Natural killer cell (primary cell): ENCODE data around the gene NDRG4. TPM values are rescaled to one million over a fixed set of nuclear protein-coding genes. Genes with fewer than 3 reads are reported as not detected.

Source experiments
- ATAC-seq, 3 donors: fragments of 150-1000 bp in 2 of 3; fragments of 200-7000 bp in 1 of 3; cut with Tn5 transposase; 1 replicate in 1 of 3; 2 replicates in 2 of 3; pipeline ENCODE4 v1.10.0; 2021; ENCODE audit warnings: mild to moderate bottlenecking in 2 of 3, moderate library complexity in 2 of 3
- DNase-seq, 2 donors: peaks; one replicate each; pipeline versions ENCODE4 v3.0.0 to v3.0.0-alpha.2; 2013 to 2021; ENCODE audit warnings: mixed read lengths in 1 of 2
- H3K27ac ChIP-seq: one replicate; pipeline ENCODE4 v1.5.1; 2013; ENCODE audit warnings: mild to moderate bottlenecking, low read length
- H3K27me3 ChIP-seq: one replicate; pipeline ENCODE4 v1.6.1; 2013; ENCODE audit warnings: low read length; ENCODE audit not compliant: control insufficient read depth, insufficient read depth
- H3K36me3 ChIP-seq: one replicate; pipeline ENCODE4 v1.6.1; 2013; ENCODE audit warnings: low read length; ENCODE audit not compliant: control insufficient read depth, insufficient read depth
- H3K4me1 ChIP-seq: one replicate; pipeline ENCODE4 v1.6.1; 2013; ENCODE audit warnings: low read length; ENCODE audit not compliant: control insufficient read depth, insufficient read depth
- H3K4me3 ChIP-seq: one replicate; pipeline ENCODE4 v1.5.1; 2013; ENCODE audit warnings: low read length
- H3K9me3 ChIP-seq: one replicate; pipeline ENCODE4 v1.6.1; 2013; ENCODE audit warnings: low read length; ENCODE audit not compliant: control insufficient read depth, insufficient read depth
- H3K27ac Mint-ChIP-seq, 2 donors: one replicate each; pipeline ENCODE4 v1.8.0; 2022; ENCODE audit warnings: mild to moderate bottlenecking in 2 of 2, mixed read lengths in 2 of 2, moderate library complexity in 1 of 2
- H3K27me3 Mint-ChIP-seq, 2 donors: one replicate each; pipeline ENCODE4 v1.8.0; 2022; ENCODE audit warnings: low read depth in 2 of 2, mixed read lengths in 2 of 2
- H3K36me3 Mint-ChIP-seq: one replicate; pipeline ENCODE4 v1.8.0; 2022; ENCODE audit warnings: mixed read lengths
- H3K4me1 Mint-ChIP-seq, 2 donors: one replicate each; pipeline ENCODE4 v1.8.0; 2022; ENCODE audit warnings: mixed read lengths in 2 of 2
- H3K4me3 Mint-ChIP-seq: one replicate; pipeline ENCODE4 v1.8.0; 2022; ENCODE audit warnings: mild to moderate bottlenecking, moderate library complexity, mixed read lengths
- H3K9me3 Mint-ChIP-seq, 2 donors: one replicate each; pipeline ENCODE4 v1.8.0; 2022; ENCODE audit warnings: mixed read lengths in 2 of 2
- CTCF ChIP-seq: fragments of 200-600 bp; IDR thresholded peaks from one replicate; pipeline ENCODE4 v1.8.0; 2022; ENCODE audit warnings: antibody characterized with exemption
- WGBS: methylation state at CpG from one replicate; pipeline ENCODE4 v1.1.7; 2013; ENCODE audit warnings: missing lambda C conversion rate; ENCODE audit not compliant: insufficient coverage; 5-methylcytosine and 5-hydroxymethylcytosine counted together
- intact Hi-C: fragments of 100-400 bp; cut with micrococcal nuclease; formaldehyde crosslinking; loops from one replicate; pipeline ENCODE4 v1.14.2; 2022
- total RNA-seq, 4 donors: library from RNA; stranded (reverse); fragments of 120-200 nt in 1 of 4; gene quantifications; one replicate each; pipeline versions ENCODE4 v1.2.3 to v1.2.4, GENCODE V29; 2013 to 2022

NDRG4 gene
- total RNA-seq, 3 donors from 2014 or later (not counting 1 experiment from before 2014, with no cell fraction given), result not detected

GRCh38 chr16:58461640-58462039, 38.3 kb upstream of the NDRG4 start:
- Histone ChIP-seq H3K27ac (no peak overlapping the region), H3K27me3 (peaks cover 22% of the 10 kb centered on the region), H3K36me3 (no peaks in the 10 kb centered on the region), H3K4me1 (peaks cover 18% of the 10 kb centered on the region), H3K9me3 (no peaks in the 10 kb centered on the region), H3K4me3 (no peak overlapping the region)
- no peak overlapping the region for H3K27ac Mint-ChIP-seq
- DNase-seq (no peak), ATAC-seq (no peak)
- H3K4me3 Mint-ChIP-seq, result peak overlapping the region; percentile 67
- WGBS, result 89% methylated on average over 7 of the region's 7 CpGs
- no peaks in the 10 kb centered on the region for H3K36me3 Mint-ChIP-seq
- H3K4me1 Mint-ChIP-seq, result peaks cover 9 to 10% of the 10 kb centered on the region in 2 donors
- H3K27me3 Mint-ChIP-seq, result peaks cover 25 to 28% of the 10 kb centered on the region in 2 donors
- no peak for TF ChIP-seq CTCF
- no peaks in the 10 kb centered on the region for H3K9me3 Mint-ChIP-seq
- intact Hi-C loops, result no loop called here

- no peaks in the 10 kb centered on the region for H3K36me3 ChIP-seq
- H3K27ac ChIP-seq, result no peak overlapping the region
- ATAC-seq, result no peak
- 94% methylated on average over 2 of the region's 4 CpGs for WGBS
- Mint-ChIP-seq H3K9me3 (no peaks in the 10 kb centered on the region), H3K36me3 (no peaks in the 10 kb centered on the region), H3K4me3 (peak overlapping the region; percentile 67), H3K27ac (no peak overlapping the region), H3K4me1 (peaks cover 9 to 10% of the 10 kb centered on the region in 2 donors), H3K27me3 (peaks cover 30% of the 10 kb centered on the region in 2 donors)
- no peaks in the 10 kb centered on the region for H3K9me3 ChIP-seq
- no peak for DNase-seq
- no peak for TF ChIP-seq CTCF
- H3K27me3 ChIP-seq, result peaks cover 24% of the 10 kb centered on the region
- H3K4me3 ChIP-seq, result no peak overlapping the region
- intact Hi-C loops, result no loop called here
- peaks cover 18% of the 10 kb centered on the region for H3K4me1 ChIP-seq
Observed at GRCh38 chr16:58462089-58462488, 37.9 kb upstream of the NDRG4 start.

- Mint-ChIP-seq H3K27me3 (peaks cover 33 to 34% of the 10 kb centered on the region in 2 donors), H3K4me3 (peak overlapping the region; percentile 67), H3K36me3 (no peaks in the 10 kb centered on the region), H3K4me1 (peaks cover 9 to 10% of the 10 kb centered on the region in 2 donors), H3K9me3 (no peaks in the 10 kb centered on the region), H3K27ac (no peak overlapping the region)
- TF ChIP-seq CTCF, result no peak
- intact Hi-C loops, result no loop called here
- H3K9me3 ChIP-seq, result no peaks in the 10 kb centered on the region
- 70% methylated on average over 15 of the region's 15 CpGs for WGBS
- no peak overlapping the region for H3K27ac ChIP-seq
- DNase-seq (no peak), ATAC-seq (no peak)
- peaks cover 24% of the 10 kb centered on the region for H3K27me3 ChIP-seq
- H3K4me1 ChIP-seq, result peaks cover 18% of the 10 kb centered on the region
- H3K4me3 ChIP-seq, result no peak overlapping the region
- no peaks in the 10 kb centered on the region for H3K36me3 ChIP-seq
Observed at GRCh38 chr16:58462499-58462996, 37.4 kb upstream of the NDRG4 start.
